ENCODE data around the gene ITGA11.

GRCh38 chr15:68407886-68408881, 23.8 kb downstream of the ITGA11 start:
- TF ChIP-seq GATA2 (IDR thresholded peaks at IDR 0.05; ENCODE audit: low read depth, low read length) (no peak), GATA3 (IDR thresholded peaks at IDR 0.05; ENCODE audit: low read depth, low read length) (no peak)

All from SH-SY5Y (cell line).